Spleen (tissue), 7 donors: ENCODE data around the gene HS3ST1.

Experiments
- POLR2A ChIP-seq, 3 donors: fragments of 450-650 bp; IDR thresholded peaks; one replicate each; pipeline ENCODE4 v1.5.1; 2017; ENCODE audit warnings: antibody characterized with exemption in 3 of 3, mild to moderate bottlenecking in 1 of 3
- POLR2AphosphoS5 ChIP-seq, 3 donors: sonication (generic); formaldehyde crosslinking; IDR thresholded peaks; one replicate each; pipeline ENCODE4 v1.5.1; 2017; ENCODE audit warnings: antibody characterized with exemption in 3 of 3
- TF ChIP-seq, protein P1 (sequence below), 11 experiments: fragments of 200-600 bp in 7 of 11; fragments of 450-650 bp in 4 of 11; sonication (generic) in 4 of 11; IDR thresholded peaks in 8 of 11; conservative IDR thresholded peaks in 3 of 11; 1 replicate in 7 of 11; 2 replicates in 4 of 11; pipeline versions ENCODE4 v1.4.0 to v1.8.0; 2016 to 2021; ENCODE audit warnings: antibody characterized with exemption in 11 of 11, inconsistent platforms in 4 of 11, mild to moderate bottlenecking in 1 of 11
- donor health status: DM: no; HTN: no; CAD: no; lungs with moderate emphysema.
- donor health status: DM: no; HTN: no; CAD: no.
- donor health status: DM: no; HTN: no; CAD: no.

DNA sequence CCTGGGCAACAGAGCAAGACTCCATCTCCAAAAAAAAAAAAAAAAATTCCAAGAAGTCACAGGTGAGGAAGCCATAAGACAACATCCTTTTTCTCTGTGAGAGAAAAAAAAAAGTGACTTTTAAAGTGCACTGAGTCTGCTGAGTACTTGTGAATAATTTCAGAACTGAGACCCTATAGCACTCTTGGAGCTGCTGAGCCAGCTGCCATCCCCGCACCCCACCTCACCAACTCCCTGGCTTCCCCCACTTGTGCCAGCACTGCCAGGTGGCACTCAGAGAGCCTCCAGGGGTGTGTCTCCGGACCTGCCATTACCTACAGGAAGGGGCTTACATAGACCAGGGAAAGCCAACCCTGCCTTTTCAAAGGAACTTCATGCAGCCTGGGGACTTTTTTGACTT lies 39.2 kb upstream of the HS3ST1 start:
- TF ChIP-seq, protein P1, sequence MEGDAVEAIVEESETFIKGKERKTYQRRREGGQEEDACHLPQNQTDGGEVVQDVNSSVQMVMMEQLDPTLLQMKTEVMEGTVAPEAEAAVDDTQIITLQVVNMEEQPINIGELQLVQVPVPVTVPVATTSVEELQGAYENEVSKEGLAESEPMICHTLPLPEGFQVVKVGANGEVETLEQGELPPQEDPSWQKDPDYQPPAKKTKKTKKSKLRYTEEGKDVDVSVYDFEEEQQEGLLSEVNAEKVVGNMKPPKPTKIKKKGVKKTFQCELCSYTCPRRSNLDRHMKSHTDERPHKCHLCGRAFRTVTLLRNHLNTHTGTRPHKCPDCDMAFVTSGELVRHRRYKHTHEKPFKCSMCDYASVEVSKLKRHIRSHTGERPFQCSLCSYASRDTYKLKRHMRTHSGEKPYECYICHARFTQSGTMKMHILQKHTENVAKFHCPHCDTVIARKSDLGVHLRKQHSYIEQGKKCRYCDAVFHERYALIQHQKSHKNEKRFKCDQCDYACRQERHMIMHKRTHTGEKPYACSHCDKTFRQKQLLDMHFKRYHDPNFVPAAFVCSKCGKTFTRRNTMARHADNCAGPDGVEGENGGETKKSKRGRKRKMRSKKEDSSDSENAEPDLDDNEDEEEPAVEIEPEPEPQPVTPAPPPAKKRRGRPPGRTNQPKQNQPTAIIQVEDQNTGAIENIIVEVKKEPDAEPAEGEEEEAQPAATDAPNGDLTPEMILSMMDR (IDR thresholded peaks at IDR 0.05 in 8 of 11, conservative IDR thresholded peaks at IDR 0.05 in 3 of 11) = no peak
- TF ChIP-seq POLR2A (IDR thresholded peaks at IDR 0.05) = no peak
- no peak for TF ChIP-seq POLR2AphosphoS5 (IDR thresholded peaks at IDR 0.05)
